GM19035 (cell line): Measurements from ENCODE around the gene ANP32A.
A peak's percentile ranks its signal among the peaks of the same experiment; 100 is the strongest.

Experiments
- ATAC-seq: cut with Tn5 transposase; IDR thresholded peaks from one replicate; pipeline ENCODE4 v1.9.1; 2021; ENCODE audit not compliant: unreplicated experiment

The ANP32A gene

DNA sequence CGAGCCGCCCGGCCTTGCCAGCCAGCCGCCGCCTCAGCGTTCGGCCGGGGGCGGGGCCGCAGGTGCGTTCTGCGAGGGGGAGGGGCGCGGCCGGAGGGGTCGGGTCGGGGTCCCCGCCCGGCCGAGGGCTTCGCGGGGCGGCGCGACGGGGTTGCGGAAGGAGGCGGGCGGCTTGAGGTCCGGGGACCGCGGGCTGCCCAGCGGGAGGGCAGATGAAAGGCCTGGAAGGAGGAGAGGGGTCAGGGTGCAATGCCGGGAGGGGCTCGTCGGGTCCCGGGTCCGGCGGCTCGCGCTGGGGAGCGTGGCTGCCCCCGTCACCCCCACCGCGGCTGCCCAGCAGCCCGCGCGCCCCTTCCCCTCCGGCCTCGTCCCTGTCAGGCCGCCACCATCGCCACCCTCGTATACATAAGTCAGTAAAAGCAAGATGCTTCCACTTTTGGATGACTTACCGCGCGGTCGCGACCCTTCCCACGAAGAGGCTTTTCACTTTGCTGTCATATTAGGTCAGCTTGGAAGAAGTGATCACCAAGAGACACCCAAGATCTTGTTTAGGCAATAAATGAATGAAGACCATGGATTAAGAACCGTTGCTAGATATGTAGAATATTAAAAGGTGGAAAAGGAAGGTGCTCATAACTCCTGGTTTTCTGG, 620 bp upstream of the ANP32A start:
- ATAC-seq = peak; percentile 14

DNA sequence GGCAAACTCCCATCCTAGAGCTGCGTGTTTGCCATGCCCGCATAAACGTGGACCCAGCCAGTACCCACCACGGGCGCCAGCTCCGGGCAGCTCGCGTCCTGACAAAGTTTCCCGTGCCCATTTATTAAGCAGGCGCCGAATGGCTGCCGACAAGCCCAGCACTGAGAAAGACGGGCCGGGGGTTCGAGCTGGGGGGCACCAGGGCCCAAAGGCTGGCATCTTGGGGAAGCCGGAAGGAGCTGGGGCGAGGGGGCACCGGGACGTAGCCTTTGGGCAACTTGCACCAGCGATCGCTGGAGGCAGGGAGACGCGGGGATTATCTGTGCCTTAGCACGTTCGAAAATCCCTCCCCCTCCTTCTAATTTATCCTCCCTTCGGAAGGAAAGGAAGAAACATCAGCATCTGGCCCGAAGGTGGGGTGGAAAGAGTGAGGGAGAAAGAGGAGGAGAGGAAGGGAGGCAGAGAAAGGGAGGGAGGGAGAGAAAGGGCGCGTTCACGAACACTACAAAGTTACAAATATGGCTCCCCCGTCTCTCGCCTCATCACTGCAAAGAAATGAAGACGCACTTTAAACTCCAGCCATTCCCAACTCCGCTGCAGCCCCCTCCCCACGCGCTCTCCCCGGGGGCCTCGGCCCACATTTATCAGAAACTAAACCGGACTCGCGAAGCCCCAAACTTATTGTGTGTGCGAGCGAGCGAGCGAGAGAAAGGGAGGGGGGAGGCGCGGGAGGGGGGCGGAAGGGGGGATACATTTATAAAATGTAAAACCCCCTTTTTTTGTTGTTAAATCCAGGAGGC, 1.0 kb downstream of the ANP32A start:
- no peak for ATAC-seq

DNA sequence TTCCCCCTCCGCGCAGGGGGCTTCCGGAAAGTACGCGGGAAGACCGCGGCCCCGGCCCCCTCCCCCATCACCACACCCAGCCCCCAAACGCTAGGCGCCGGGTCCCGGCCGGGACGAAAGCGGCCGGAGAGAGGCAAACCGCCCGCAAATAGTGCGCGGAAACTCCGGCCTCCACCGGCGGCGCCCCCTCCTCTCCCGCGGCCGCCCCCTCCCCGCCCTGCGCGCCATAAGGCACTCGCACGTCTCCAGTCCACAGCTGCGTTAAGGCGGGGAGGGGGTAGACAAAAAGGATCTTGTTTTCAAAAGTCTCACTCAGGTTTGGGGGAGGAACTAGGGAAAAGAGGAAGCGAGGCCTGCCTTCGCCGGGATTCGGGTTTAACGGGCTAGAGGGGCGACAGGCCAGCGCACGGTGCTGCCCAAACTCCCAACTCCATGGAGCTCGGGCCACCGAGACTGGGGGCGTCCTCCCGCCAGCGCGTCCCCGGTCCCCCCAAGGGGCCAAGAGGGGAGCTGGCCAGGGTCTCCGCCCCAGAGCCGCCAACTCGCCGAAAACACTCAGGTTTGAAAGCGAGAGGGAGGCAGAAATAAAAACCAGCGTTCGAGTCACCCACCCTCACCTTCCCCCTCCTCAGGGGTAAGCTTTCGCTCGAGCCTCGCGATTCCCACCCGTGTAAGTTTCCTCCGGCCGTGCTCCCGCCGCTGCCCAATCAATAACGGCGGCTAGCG, 1.8 kb downstream of the ANP32A start:
- ATAC-seq = no peak

DNA sequence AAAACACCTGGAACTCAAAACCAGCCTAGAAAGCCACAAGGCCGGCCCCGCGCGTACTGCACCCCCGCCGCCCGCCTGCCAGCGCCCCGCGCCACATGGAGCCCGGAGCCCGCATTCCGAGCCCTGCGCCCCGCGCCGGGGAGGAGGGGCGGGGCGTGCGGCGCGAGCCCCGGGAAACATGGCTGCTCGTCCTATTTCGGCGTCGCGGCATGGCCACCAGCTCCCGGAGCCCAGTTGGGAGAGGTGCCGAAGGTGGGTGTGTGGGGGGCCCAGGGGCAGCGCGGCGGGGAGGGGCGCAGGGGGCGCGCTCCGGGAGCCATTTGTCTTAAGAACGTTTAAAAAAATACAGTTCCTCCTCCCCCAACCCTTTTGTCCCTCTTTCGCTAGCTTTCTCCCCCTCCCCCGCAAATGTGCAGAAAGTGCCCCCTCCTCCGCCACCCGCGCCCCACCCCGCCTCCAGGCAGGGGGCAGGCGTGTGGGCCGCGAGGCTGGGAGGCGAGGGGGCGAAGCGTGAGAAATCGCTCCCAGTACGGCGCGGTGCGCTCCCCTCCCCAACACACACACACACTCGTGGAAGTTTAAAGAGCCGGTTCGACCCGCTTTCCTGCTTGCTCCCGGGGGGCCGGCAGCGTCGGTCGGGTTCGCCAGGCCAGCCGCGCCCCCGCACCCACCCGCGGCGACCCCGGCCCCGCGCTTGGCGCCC, 2.5 kb downstream of the ANP32A start:
- ATAC-seq = peak; percentile 15

DNA sequence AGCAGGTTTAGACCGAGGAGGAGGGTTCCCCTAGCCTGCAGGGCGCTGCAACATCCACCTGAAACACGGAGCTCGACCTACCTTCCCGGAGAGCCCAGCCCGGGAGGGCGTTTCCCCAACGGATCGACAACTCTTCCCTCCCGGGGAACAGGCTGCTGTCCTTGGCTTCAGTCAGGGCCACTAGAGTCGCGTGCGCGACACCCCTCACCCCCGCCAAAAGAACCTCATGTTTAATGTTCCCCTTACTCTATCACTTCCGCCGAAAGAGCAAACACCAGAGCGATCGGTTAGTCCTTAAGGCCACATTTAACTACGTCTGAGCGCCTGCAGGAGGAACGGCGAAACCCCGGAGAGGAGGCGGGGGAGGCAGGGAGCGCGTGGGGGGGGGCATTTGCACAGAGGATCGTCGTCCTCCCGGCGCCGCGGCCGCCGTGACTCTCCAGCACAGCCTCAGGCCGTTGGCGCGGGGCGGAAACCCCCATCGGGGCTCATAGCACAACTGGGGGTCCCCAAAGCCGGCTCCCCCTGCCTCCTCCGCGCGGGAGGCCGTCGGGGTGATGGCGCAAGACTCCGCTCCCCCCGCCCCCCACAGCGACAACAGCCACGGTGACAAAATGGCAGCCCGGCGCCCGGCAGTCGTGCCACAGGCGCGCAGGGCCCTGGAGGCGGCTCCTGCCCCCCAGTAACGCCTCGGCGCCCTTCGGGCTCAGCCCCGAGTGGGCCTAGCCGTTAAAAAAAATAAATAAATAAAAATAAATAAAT, 3.2 kb downstream of the ANP32A start:
- peak; percentile 33 for ATAC-seq

DNA sequence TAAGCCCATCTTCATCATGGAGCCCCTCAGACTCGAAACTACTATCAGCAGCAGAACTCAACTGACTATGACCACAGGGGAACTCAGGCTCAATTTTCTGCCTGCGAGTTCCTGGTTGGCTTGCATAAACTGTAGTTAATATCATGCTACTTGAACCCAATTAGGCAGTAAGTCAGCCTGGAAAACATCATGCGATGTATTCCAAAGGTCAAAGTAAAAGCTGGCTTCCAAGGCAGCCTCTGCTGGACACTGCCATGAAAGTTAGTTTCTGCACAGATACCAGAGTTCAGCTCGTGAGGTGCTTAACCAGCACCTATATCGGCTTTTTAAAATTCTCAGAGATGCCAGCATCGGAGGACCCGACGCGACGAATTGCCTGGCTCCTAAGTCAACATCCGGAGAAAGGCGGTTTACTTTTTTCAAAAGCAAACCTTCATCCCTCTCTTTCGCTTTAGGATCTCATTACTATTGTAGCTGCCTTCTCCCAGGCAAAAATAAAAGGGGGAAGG, 3.8 kb downstream of the ANP32A start:
- ATAC-seq = no peak

DNA sequence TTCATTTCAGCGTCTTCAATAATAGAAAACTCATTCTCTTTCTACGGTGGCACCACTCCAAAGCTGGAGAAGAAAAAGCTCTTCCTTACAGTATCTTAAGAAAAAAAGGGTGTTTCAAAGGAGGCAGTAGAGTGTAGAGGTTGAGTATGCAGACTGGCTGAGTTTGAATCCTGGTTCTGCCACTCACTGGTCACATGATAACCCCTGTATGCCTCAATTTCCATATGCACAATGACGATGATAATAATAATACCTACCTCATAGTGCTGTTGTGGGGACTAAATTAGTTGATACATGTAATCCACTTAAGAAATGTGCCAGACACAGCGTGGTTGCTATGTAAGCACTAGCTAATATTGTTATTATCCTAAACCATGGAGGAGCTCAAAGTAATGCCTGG, 4.5 kb downstream of the ANP32A start:
- no peak for ATAC-seq

DNA sequence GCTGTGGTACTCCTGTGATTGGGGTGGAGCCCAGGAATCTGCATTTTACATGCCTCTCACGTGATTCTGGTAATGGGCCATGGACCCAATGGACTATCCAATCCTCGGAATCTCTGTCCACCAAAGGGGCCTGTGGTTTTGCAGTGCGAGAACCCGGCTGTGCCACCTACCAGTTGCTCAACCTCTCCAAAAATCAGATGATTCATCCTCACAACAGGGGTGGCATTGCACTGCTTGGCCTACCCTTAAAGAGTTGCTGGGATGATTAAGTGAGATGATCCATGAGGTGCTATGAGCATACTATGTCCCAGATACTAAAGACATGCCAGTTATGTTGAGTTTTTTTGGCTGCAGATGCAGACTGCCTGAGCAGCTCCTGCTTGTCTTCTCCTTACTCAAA, 5.1 kb downstream of the ANP32A start:
- ATAC-seq = no peak

DNA sequence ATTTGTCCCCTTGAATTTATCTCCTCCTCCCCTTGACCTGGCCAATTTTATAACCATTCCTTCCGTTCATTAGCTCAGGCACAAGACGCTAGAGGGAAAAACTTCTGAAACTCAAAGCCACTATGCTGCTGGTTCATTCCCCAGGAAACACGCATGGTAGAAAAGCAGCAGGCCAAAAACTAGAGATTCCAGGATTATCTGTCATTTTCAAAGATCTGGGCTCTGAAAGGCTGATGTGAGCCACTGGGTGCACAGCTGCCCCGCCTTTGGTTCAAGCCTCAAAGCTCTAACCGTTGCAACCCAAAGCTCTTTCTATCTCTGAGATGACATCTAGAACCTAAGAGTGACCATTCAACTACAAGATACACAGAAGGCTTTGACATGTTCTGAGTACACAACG, 6.1 kb downstream of the ANP32A start:
- no peak for ATAC-seq

DNA sequence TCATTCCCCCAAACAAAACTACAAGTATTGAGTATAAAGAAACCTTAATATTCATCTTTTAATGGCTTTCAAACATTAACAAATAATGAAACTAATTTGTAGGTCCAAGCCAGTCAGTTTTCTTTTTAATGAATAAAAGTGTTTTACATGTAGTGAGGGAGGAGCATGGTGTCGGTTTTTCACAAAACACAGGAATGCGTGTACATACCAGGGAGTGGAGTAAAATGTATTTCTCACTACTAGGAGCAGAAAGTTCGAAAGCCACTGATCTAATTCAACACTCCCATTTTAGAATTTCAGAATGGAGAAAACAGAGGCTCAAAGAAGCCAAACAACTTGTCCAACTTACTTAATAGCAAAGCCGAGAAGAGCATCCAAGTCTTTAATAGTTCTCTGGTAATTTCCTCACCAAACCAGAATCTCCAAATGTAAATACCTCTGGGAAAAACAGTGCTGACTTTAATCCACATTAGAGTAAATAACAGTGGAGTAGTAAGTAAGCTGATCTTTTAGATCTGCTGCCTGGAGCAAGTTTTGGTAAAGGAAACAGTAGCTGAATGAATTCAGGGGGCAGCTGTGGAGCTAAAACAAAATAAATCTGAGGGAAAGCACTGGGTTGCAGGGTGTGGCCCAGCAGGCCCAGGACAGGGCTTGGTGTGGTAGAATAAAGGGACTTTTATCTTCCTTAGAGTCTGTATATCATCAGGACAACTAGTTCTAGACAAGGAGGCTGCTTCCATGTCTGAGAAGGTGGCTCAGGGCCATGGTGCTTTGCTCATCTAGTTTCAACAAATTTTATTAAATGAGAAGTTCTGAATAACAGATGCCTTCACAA, 7.9 kb downstream of the ANP32A start:
- no peak for ATAC-seq

DNA sequence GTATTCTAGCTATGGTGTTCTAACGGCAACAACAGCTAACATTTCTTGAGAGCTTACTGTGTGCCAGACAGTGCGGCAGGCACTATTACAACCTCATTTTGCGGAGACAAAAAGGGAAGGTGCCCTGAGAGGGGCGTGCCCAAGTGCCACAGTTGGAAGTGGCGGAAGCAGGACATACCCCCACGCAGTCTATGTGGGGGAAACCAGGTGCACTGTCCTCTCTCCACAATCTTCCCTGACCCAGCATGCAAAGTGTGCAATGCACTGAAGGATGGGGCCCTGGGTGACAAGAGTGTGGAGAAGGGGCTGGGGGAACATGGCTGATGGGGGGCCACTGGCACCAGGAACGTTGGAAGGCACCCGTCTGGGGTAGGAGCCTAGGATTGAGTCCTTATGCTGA, 8.6 kb downstream of the ANP32A start:
- ATAC-seq = no peak

DNA sequence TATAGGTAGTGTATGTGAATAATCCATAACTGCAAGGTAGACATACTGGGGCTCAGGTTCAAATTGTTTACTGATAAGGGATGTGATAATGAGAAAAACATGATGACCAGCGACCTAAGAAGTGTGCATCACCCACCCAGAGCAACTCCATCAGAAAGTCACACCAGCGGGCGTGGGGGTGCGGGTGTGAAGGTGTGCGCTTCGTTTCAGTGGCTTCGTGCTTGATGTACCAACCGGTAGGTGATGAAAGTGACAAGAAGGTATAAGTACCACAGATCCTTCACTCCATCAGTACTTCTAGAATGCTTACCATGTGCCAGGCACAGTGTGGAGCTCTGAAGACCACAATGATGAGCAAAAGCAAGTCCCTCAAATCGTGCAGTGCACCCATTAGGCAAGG, 11.2 kb downstream of the ANP32A start:
- no peak for ATAC-seq

DNA sequence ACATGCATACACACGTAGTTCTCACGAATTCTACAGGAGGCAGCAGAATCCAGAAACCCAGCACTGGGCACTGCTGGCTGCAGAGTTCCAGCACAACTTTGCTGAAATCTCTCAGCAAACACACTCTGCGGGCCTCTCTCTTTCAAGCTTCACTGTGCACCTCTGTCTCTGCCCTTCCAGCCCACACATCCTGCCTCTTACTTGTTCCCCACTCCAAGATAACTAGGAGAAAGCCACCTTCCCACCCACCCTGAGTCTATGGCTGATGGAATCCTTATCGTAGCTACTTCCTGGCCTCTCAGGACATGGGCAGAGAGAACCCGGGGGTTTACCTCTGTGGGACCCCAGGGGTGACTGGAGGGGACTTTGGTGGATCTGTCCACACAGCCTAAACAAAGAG, 11.9 kb downstream of the ANP32A start:
- no peak for ATAC-seq

DNA sequence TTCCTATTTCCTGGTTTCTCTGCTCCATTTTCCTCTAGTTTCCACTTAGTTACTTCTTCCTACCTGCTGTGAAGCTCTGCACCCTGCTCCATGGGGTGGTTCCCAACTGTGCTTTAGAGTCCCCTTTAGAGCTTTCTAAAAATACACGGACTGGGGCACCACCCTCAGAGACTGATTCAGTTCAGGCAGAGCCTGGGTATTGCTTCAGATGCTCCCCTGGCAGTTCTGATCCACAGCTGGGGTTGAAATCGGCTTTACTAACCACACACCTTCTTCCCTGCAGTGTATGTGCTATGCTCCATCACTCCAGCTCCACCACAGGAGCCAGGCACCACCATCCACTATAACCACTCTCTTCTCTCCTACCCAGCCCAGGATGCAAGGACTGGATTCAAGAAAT, 12.6 kb downstream of the ANP32A start:
- no peak for ATAC-seq

DNA sequence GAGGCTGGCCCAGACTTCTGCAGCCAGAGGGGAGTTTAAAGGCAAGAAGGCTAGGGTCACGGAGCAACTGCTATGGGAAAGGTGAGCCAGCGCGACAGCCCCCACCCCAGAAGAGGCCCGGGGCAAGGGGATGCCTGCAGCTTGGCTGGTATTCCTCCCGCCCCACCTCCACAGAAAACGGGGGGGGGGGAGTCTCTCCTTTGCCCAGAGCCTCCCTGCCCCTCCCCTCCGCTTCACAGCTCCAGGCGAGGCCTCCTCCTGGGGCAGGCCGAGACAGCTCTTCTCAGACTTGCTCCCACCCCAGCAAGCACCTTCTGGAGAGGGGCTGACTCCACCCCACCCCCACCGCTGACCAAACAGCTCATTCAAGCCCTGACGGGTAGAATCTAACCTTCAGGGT, 13.4 kb downstream of the ANP32A start:
- ATAC-seq = no peak

DNA sequence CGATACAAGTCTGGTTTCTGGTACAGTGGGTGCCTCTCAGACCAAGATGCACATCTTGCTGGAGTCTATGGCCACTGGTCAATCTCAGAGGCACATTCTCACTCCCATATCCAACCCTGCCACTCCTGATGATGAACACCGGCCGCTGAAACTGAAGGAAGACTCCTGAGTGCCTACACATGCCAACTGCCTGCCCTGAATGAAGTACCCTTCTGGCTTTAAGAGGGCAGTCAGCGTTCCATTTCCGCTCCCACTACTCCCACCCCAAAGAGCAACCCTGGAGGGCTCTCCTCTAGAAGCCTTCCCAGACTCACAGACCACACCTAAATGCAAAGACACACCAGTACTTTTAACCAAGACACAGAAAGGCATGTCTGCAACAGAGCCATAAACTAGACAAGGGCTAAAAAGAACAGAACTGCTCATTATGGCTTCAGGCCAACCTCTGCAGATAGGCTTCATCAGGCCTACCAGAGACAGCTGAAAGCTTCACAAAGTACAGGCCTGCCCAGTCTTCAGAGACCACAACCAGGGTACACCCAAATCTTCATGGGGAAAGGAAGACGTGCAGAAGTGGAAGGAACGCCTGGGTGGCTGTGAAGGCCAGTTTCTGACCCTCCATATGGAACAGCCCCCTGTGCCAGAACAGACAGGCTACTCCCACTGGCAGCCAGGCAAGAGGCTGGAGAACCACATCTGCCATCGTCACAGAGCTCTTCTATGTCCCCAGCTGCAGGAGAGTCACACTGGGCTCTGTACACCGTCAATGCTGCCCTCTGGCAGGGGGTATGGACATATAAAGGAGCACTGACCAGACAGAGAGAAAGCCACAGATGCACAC, 14.3 kb downstream of the ANP32A start:
- no peak for ATAC-seq

DNA sequence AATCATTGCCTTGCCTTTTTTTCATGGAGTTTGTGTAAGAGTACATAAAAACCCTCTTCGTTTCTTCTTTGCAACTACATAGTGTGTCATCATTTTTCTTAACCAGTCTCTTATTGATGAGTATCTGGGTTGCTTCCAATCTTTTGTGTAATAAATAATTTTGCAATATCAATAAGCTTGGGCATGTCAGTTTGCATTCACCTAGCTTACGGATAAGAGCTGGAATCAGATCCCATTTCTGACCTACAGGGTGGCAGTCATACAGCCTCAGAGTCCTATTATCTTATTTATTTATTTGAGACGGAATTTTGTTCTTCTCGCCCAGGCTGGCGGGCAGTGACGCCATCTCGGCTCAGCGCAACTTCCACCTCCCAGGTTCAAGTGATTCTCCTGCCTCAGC, 18.3 kb downstream of the ANP32A start:
- ATAC-seq = no peak

DNA sequence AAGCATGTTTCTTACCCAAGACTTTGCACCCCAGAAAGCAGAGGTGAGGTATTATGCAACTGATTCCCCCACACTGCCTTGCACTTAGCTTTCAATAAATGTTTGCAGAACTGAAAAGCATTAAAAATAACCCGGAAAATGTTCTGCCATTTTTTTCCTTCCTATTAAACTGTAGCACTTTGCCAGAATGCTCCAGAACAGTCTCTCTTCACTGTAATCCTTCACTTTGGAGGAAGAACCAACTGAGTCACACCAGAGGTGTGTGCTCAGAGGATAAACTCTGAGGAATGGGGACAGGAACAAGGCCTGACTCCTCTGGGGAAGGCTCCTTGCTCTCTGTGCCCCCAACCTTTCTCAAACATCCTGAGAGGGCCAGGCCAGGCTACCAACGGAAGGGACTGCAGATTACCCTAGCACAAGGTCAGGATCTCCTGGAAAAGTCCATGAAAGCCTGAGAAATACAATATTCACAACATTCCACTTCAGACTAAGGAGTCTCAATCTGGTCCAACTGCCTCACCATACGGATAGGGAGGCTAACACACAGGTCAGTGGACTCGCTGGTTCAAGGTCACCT, 19.0 kb downstream of the ANP32A start:
- no peak for ATAC-seq
